ENCODE results near the gene ZBBX. TPM values are rescaled to one million over a fixed set of nuclear protein-coding genes. Genes with fewer than 3 reads are reported as not detected.

The ZBBX gene
- total and polyA plus RNA-seq, 2 of the 4 experiments (the other 2 are of a cell fraction): not detected

- H3K4me1 ChIP-seq (ENCODE audit: control insufficient read depth, insufficient read depth, low read length): no peaks in the 10 kb centered on the region
- no peak overlapping the region for H3K4ac ChIP-seq (ENCODE audit: low read depth, low read length)
- BruUV-seq (replicated peaks): no TSS peak
- H3K4me2 ChIP-seq (ENCODE audit: low read depth, low read length): no peak overlapping the region
- ATAC-seq (ENCODE audit: low read depth) (no peak), DNase-seq (no peak)
- no peak overlapping the region for H4K91ac ChIP-seq (ENCODE audit: insufficient read depth, low read depth, low read length)
- H3K18ac ChIP-seq (ENCODE audit: low read depth, low read length): no peak overlapping the region
- H2BK15ac ChIP-seq (ENCODE audit: low read depth, low read length): no peak overlapping the region
- H3K27me3 ChIP-seq (ENCODE audit: control insufficient read depth, insufficient read depth, low read length): no peaks in the 10 kb centered on the region
- WGBS, 2 experiments (ENCODE audit: extremely low coverage in 2 of 2, insufficient read length in 1 of 2): no CpG with 5 or more reads among the region's 2 CpGs
- no peak overlapping the region for H3K23ac ChIP-seq (ENCODE audit: low read depth, low read length)
- in situ Hi-C loops (cut with MboI; ENCODE audit: low sequenced_read_pairs) (no loop called here), dilution Hi-C loops (cut with HindIII; ENCODE audit: low sequenced_read_pairs, unreplicated experiment) (no loop called here), intact Hi-C loops (cut with micrococcal nuclease) (no loop called here)
- H3K36me3 ChIP-seq (ENCODE audit: control insufficient read depth, insufficient read depth, low read length): no peaks in the 10 kb centered on the region
- H2AFZ ChIP-seq (replicated peaks; ENCODE audit: low read length, poor library complexity): no peak overlapping the region
- H2BK20ac ChIP-seq (ENCODE audit: low read depth, low read length): no peak overlapping the region
- H3K9ac ChIP-seq (ENCODE audit: low read depth, low read length): no peak overlapping the region
- ChIA-PET CTCF (no interaction called here), POLR2A (ENCODE audit: unreplicated experiment) (no interaction called here)
- no peak overlapping the region for H4K5ac ChIP-seq (ENCODE audit: low read depth, low read length)
- H3K79me1 ChIP-seq (ENCODE audit: low read depth in 1 of 2, low read length in 2 of 2): no peaks in the 10 kb centered on the region
- no peak overlapping the region for H3K27ac ChIP-seq (ENCODE audit: insufficient read depth, low read length)
- H2AK5ac ChIP-seq (ENCODE audit: low read depth, low read length): no peak overlapping the region
- no peak overlapping the region for H2BK5ac ChIP-seq (ENCODE audit: low read depth, low read length, poor library complexity, severe bottlenecking)
- no peaks in the 10 kb centered on the region for H4K20me1 ChIP-seq (ENCODE audit: insufficient read depth, low read length)
- H2BK120ac ChIP-seq (ENCODE audit: low read depth, low read length): no peak overlapping the region
- no peak overlapping the region for H2AK9ac ChIP-seq (replicated peaks; ENCODE audit: low read depth, low read length, poor library complexity)
- TF ChIP-seq RCOR1 (IDR thresholded peaks at IDR 0.05; ENCODE audit: insufficient replicate concordance, low read length): no peak
- no peak for TF ChIP-seq FOS (IDR thresholded peaks at IDR 0.05; ENCODE audit: low read depth, low read length)
- no peak for TF ChIP-seq MAZ (IDR thresholded peaks at IDR 0.05; ENCODE audit: borderline replicate concordance, low read depth, low read length)
- no peak for TF ChIP-seq CEBPB (IDR thresholded peaks at IDR 0.05; ENCODE audit: low read depth, low read length)
- no peak for TF ChIP-seq RFX5 (IDR thresholded peaks at IDR 0.05; ENCODE audit: low read depth, low read length)
- no peak for TF ChIP-seq USF2 (IDR thresholded peaks at IDR 0.05; ENCODE audit: low read depth, low read length)
- TF ChIP-seq ELK1 (IDR thresholded peaks at IDR 0.05; ENCODE audit: borderline replicate concordance, low read depth, low read length): no peak
- TF ChIP-seq MAFK (IDR thresholded peaks at IDR 0.05; ENCODE audit: low read depth, low read length): no peak
- H3K4me3 ChIP-seq (ENCODE audit: insufficient read depth, low read depth, low read length): no peak overlapping the region
- no peak overlapping the region for H3K56ac ChIP-seq (ENCODE audit: extremely low read depth, insufficient read depth, low read length)
- no peak overlapping the region for H4K8ac ChIP-seq (ENCODE audit: low read depth in 2 of 2, low read length in 2 of 2)
- H3K9me3 ChIP-seq (ENCODE audit: control insufficient read depth, insufficient read depth, low read length): 0 out of 2 replicates have a peak, but pooled peaks cover 2% of the 10 kb centered on the region
- H3K14ac ChIP-seq (replicated peaks; ENCODE audit: low read depth, low read length): no peak overlapping the region
- H3K9me1 ChIP-seq (ENCODE audit: insufficient read depth, low read length): no peaks in the 10 kb centered on the region
Measured at GRCh38 chr3:167396075-167396474, 16.0 kb upstream of the ZBBX start.
